ENCODE data around the gene CUL3.
"Not testable (repeated sequence)": the region's sequence is repeated elsewhere in the genome, so short reads cannot be mapped to it uniquely, and the experiment has no call there.

The CUL3 gene

GRCh38 chr2:224525774-224526173 lies 59.4 kb downstream of the CUL3 start:
- no peak for DNase-seq
- Histone ChIP-seq H2AK5ac (ENCODE audit: low read length) (no peak overlapping the region), H2BK15ac (replicated peaks; ENCODE audit: low read depth) (no peak overlapping the region), H3K23ac (ENCODE audit: low read length) (no peak overlapping the region), H4K8ac (ENCODE audit: low read depth, low read length) (no peak overlapping the region), H3K4me1 (ENCODE audit: control insufficient read depth, low read depth, low read length) (no peaks in the 10 kb centered on the region), H4K5ac (ENCODE audit: low read length) (no peak overlapping the region), H3K36me3 (ENCODE audit: control insufficient read depth, insufficient read depth, low read length) (peaks cover 2% of the 10 kb centered on the region), H3K4ac (ENCODE audit: low read depth, low read length) (no peak overlapping the region), H3K79me1 (ENCODE audit: low read length) (peaks cover 12% of the 10 kb centered on the region), H3K18ac (ENCODE audit: low read length) (no peak overlapping the region), H2BK120ac (ENCODE audit: low read depth, low read length) (no peak overlapping the region), H3K79me2 (ENCODE audit: control insufficient read depth, insufficient read depth, low read length) (peaks cover 23% of the 10 kb centered on the region), H2BK5ac (ENCODE audit: low read length) (no peak overlapping the region), H3K56ac (ENCODE audit: low read length) (no peak overlapping the region), H3K27ac (ENCODE audit: low read depth, low read length) (no peak overlapping the region), H3K9ac (ENCODE audit: low read length) (no peak overlapping the region), H3K4me2 (ENCODE audit: low read length) (no peak overlapping the region), H3K4me3 (ENCODE audit: low read length) (no peak overlapping the region), H3K27me3 (ENCODE audit: insufficient read depth, low read length, poor library complexity) (no peaks in the 10 kb centered on the region)
- no CpG with 5 or more reads among the region's 1 CpG for WGBS (ENCODE audit: extremely low coverage, insufficient coverage, low lambda C conversion rate)

GRCh38 chr2:224524657-224525056 lies 60.5 kb downstream of the CUL3 start:
- no peak overlapping the region for H2BK15ac ChIP-seq (replicated peaks; ENCODE audit: low read depth)
- H3K27me3 ChIP-seq (ENCODE audit: insufficient read depth, low read length, poor library complexity), result no peaks in the 10 kb centered on the region
- H3K4me3 ChIP-seq (ENCODE audit: low read length), result no peak overlapping the region
- no peak overlapping the region for H4K5ac ChIP-seq (ENCODE audit: low read length)
- no peak overlapping the region for H2AK5ac ChIP-seq (ENCODE audit: low read length)
- H3K36me3 ChIP-seq (ENCODE audit: control insufficient read depth, insufficient read depth, low read length), result peaks cover 1% of the 10 kb centered on the region
- H3K4me2 ChIP-seq (ENCODE audit: low read length), result no peak overlapping the region
- H3K56ac ChIP-seq (ENCODE audit: low read length), result no peak overlapping the region
- no peak overlapping the region for H3K27ac ChIP-seq (ENCODE audit: low read depth, low read length)
- DNase-seq, result no peak
- H2BK120ac ChIP-seq (ENCODE audit: low read depth, low read length), result no peak overlapping the region
- H3K18ac ChIP-seq (ENCODE audit: low read length), result peak overlapping the region; percentile 51
- H3K4me1 ChIP-seq (ENCODE audit: control insufficient read depth, low read depth, low read length), result no peaks in the 10 kb centered on the region
- H3K9ac ChIP-seq (ENCODE audit: low read length), result no peak overlapping the region
- no CpG with 5 or more reads among the region's 2 CpGs for WGBS (ENCODE audit: extremely low coverage, insufficient coverage, low lambda C conversion rate)
- H3K79me2 ChIP-seq (ENCODE audit: control insufficient read depth, insufficient read depth, low read length), result peaks cover 29% of the 10 kb centered on the region
- H4K8ac ChIP-seq (ENCODE audit: low read depth, low read length), result no peak overlapping the region
- H3K4ac ChIP-seq (ENCODE audit: low read depth, low read length), result no peak overlapping the region
- no peak overlapping the region for H3K23ac ChIP-seq (ENCODE audit: low read length)
- peaks cover 13% of the 10 kb centered on the region for H3K79me1 ChIP-seq (ENCODE audit: low read length)
- H2BK5ac ChIP-seq (ENCODE audit: low read length), result no peak overlapping the region

GRCh38 chr2:224523626-224524577 lies 61.3 kb downstream of the CUL3 start:
- no CpG with 5 or more reads among the region's 6 CpGs for WGBS (ENCODE audit: extremely low coverage, insufficient coverage, low lambda C conversion rate)
- Histone ChIP-seq H3K4me3 (ENCODE audit: low read length) (no peak overlapping the region), H2AK5ac (ENCODE audit: low read length) (no peak overlapping the region), H2BK15ac (replicated peaks; ENCODE audit: low read depth) (no peak overlapping the region), H3K23ac (ENCODE audit: low read length) (no peak overlapping the region), H3K79me1 (ENCODE audit: low read length) (peaks cover 12% of the 10 kb centered on the region), H3K56ac (ENCODE audit: low read length) (no peak overlapping the region), H2BK120ac (ENCODE audit: low read depth, low read length) (no peak overlapping the region), H4K5ac (ENCODE audit: low read length) (no peak overlapping the region), H3K79me2 (ENCODE audit: control insufficient read depth, insufficient read depth, low read length) (peaks cover 32% of the 10 kb centered on the region), H3K18ac (ENCODE audit: low read length) (peak overlapping the region; percentile 51), H3K36me3 (ENCODE audit: control insufficient read depth, insufficient read depth, low read length) (no peaks in the 10 kb centered on the region), H3K27me3 (ENCODE audit: insufficient read depth, low read length, poor library complexity) (no peaks in the 10 kb centered on the region), H3K27ac (ENCODE audit: low read depth, low read length) (no peak overlapping the region), H4K8ac (ENCODE audit: low read depth, low read length) (no peak overlapping the region), H3K9ac (ENCODE audit: low read length) (no peak overlapping the region), H3K4me1 (ENCODE audit: control insufficient read depth, low read depth, low read length) (no peaks in the 10 kb centered on the region), H3K4ac (ENCODE audit: low read depth, low read length) (no peak overlapping the region), H3K4me2 (ENCODE audit: low read length) (no peak overlapping the region), H2BK5ac (ENCODE audit: low read length) (no peak overlapping the region)
- DNase-seq, result peak; percentile 31

GRCh38 chr2:224522483-224522882 lies 62.7 kb downstream of the CUL3 start:
- H3K23ac ChIP-seq (ENCODE audit: low read length); H3K27ac ChIP-seq (ENCODE audit: low read depth, low read length); H2BK15ac ChIP-seq (replicated peaks; ENCODE audit: low read depth); H2AK5ac ChIP-seq (ENCODE audit: low read length); H3K4me3 ChIP-seq (ENCODE audit: low read length); H3K36me3 ChIP-seq (ENCODE audit: control insufficient read depth, insufficient read depth, low read length); H3K18ac ChIP-seq (ENCODE audit: low read length); H3K4me1 ChIP-seq (ENCODE audit: control insufficient read depth, low read depth, low read length); H3K27me3 ChIP-seq (ENCODE audit: insufficient read depth, low read length, poor library complexity); H2BK120ac ChIP-seq (ENCODE audit: low read depth, low read length); H4K8ac ChIP-seq (ENCODE audit: low read depth, low read length); H3K56ac ChIP-seq (ENCODE audit: low read length); H4K5ac ChIP-seq (ENCODE audit: low read length); H3K4me2 ChIP-seq (ENCODE audit: low read length); H3K9ac ChIP-seq (ENCODE audit: low read length); DNase-seq; H3K4ac ChIP-seq (ENCODE audit: low read depth, low read length); H2BK5ac ChIP-seq (ENCODE audit: low read length): not testable (repeated sequence)
- WGBS (ENCODE audit: extremely low coverage, insufficient coverage, low lambda C conversion rate), result no CpG with 5 or more reads among the region's 10 CpGs
- Histone ChIP-seq H3K79me1 (ENCODE audit: low read length) (peaks cover 14% of the 10 kb centered on the region), H3K79me2 (ENCODE audit: control insufficient read depth, insufficient read depth, low read length) (peaks cover 35% of the 10 kb centered on the region)

DNA sequence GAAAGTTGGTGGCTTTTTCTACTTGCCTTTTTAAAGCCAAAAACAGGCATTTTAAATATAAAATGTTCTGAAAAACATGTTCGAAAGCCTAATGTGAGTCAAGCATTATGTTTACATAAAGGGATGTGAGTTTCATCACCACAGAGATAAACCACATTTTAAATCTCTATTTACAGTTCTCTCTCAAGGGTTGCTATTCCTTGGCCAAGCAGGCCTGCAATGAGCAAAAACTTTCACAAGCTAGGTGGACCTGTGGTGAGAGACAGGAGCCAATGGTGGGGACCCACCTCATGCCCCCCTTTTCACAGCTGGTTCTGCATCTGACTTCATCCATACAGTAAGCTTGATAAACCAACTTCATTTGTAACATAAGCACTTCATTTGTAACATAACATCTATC lies 65.1 kb downstream of the CUL3 start:
- Histone ChIP-seq H3K18ac (ENCODE audit: low read length) (no peak overlapping the region), H2BK5ac (ENCODE audit: low read length) (no peak overlapping the region), H2BK15ac (replicated peaks; ENCODE audit: low read depth) (no peak overlapping the region), H2BK120ac (ENCODE audit: low read depth, low read length) (no peak overlapping the region), H3K36me3 (ENCODE audit: control insufficient read depth, insufficient read depth, low read length) (no peaks in the 10 kb centered on the region), H3K79me2 (ENCODE audit: control insufficient read depth, insufficient read depth, low read length) (peaks cover 31% of the 10 kb centered on the region), H2AK5ac (ENCODE audit: low read length) (no peak overlapping the region), H3K23ac (ENCODE audit: low read length) (no peak overlapping the region), H3K4me1 (ENCODE audit: control insufficient read depth, low read depth, low read length) (no peaks in the 10 kb centered on the region), H3K4me3 (ENCODE audit: low read length) (no peak overlapping the region), H3K4me2 (ENCODE audit: low read length) (no peak overlapping the region), H3K4ac (ENCODE audit: low read depth, low read length) (no peak overlapping the region), H3K27me3 (ENCODE audit: insufficient read depth, low read length, poor library complexity) (no peaks in the 10 kb centered on the region), H3K9ac (ENCODE audit: low read length) (no peak overlapping the region), H3K56ac (ENCODE audit: low read length) (no peak overlapping the region), H4K8ac (ENCODE audit: low read depth, low read length) (no peak overlapping the region), H4K5ac (ENCODE audit: low read length) (no peak overlapping the region), H3K79me1 (ENCODE audit: low read length) (peaks cover 14% of the 10 kb centered on the region), H3K27ac (ENCODE audit: low read depth, low read length) (no peak overlapping the region)
- WGBS (ENCODE audit: extremely low coverage, insufficient coverage, low lambda C conversion rate), result no CpG with 5 or more reads among the region's 1 CpG
- DNase-seq, result no peak

Measured in mesendoderm (in vitro differentiated cells).